Loucy (cell line): ENCODE measurements around the gene ZFAND3.

Source experiments
- CTCF ChIP-seq: fragments of 200-600 bp; sonication (generic); conservative IDR thresholded peaks from 2 replicates; pipeline ENCODE4 v1.5.1; 2014; ENCODE audit warnings: mild to moderate bottlenecking, antibody characterized with exemption, low read length
- EZH2phosphoT487 ChIP-seq: fragments of 200-600 bp; IDR thresholded peaks from 2 replicates; pipeline ENCODE4 v1.6.1; 2018; ENCODE audit warnings: antibody characterized with exemption, mild to moderate bottlenecking, moderate library complexity, borderline replicate concordance

GRCh38 chr6:38033442-38033982 is 214.0 kb downstream of the ZFAND3 start:
- no peak for TF ChIP-seq CTCF
- no peak for TF ChIP-seq EZH2phosphoT487
